HepG2 (cell line): Measurements from ENCODE around the gene CSHL1.
"Not testable (repeated sequence)": the region's sequence is repeated elsewhere in the genome, so short reads cannot be mapped to it uniquely, and the experiment has no call there.

Experiments used
- CTCF ChIP-seq: sonication (generic); formaldehyde crosslinking; IDR thresholded peaks from 2 replicates; pipeline ENCODE4 v1.5.0; 2020; ENCODE audit warnings: mild to moderate bottlenecking, missing genetic modification reagents, moderate library complexity
- JUN ChIP-seq: sonication (generic); formaldehyde crosslinking; IDR thresholded peaks from 2 replicates; pipeline ENCODE4 v1.4.0; 2020; ENCODE audit warnings: mild to moderate bottlenecking, missing genetic modification reagents
- PITX1 ChIP-seq: sonication (generic); formaldehyde crosslinking; IDR thresholded peaks from 2 replicates; pipeline ENCODE4 v1.5.1; 2020; ENCODE audit warnings: mild to moderate bottlenecking, missing genetic modification reagents
- SP2 ChIP-seq: sonication (generic); formaldehyde crosslinking; IDR thresholded peaks from 2 replicates; pipeline ENCODE4 v1.5.1; 2020; ENCODE audit warnings: mild to moderate bottlenecking, missing genetic modification reagents

GRCh38 chr17:63878413-63878812 is 32.6 kb downstream of the CSHL1 start:
- not testable (repeated sequence) for TF ChIP-seq CTCF, PITX1, SP2, JUN (CRISPR knock-in tag)
